Limb (tissue), 2 donors: ENCODE measurements around the gene PIWIL1.

Experiments used
- DNase-seq, 2 donors: peaks; one replicate each; pipeline ENCODE4 v3.0.0-alpha.2; 2016; ENCODE audit errors: extremely low spot score in 2 of 2

Gene PIWIL1

GRCh38 chr12:130374083-130374482 lies 36.4 kb downstream of the PIWIL1 start:
- no peak for DNase-seq

- DNase-seq = no peak
Measured at GRCh38 chr12:130375296-130376287, 37.9 kb downstream of the PIWIL1 start.

GRCh38 chr12:130382818-130383217 lies 45.1 kb downstream of the PIWIL1 start:
- DNase-seq = no peak

DNA sequence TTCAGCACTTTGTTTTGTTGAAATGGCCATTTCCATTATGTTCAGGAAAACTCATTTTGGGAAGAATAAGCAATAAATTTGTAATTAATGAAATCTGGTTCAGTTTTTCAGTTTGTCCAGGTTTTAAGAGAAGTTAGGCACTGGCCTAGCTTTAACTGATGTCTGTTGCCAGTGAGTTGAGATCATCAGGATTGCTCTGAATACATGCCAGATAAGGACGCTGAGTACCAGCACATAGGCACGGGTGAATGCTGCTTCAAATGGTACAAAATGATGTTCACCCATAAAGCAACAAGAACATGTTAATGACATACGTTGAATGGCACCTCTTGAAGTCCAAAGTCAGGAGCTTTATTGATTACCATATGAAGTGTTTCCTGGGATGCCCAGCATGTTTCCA lies 46.5 kb downstream of the PIWIL1 start:
- DNase-seq = no peak

DNA sequence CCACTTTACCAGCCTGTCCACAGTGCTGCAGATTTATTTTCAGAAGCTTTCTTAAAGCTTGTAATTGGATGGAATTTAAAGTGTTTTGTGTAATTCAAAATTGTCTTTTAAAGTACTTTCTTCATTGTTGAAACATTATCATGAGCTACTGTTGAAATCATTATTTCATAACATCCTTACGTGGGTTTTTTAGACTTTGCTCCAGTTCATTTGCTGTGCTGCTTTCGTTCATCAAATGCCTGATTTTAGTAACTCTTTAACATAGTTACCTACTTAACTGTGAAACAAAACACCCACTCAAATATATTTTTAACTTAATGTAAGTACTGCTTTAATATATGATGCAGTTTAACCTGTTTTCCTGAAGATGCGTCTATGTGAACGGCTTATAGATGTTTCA lies 47.5 kb downstream of the PIWIL1 start:
- DNase-seq = no peak

GRCh38 chr12:130391186-130391585 lies 53.5 kb downstream of the PIWIL1 start:
- no peak for DNase-seq

- DNase-seq = no peak
Measured at GRCh38 chr12:130394906-130395305, 57.2 kb downstream of the PIWIL1 start.

DNA sequence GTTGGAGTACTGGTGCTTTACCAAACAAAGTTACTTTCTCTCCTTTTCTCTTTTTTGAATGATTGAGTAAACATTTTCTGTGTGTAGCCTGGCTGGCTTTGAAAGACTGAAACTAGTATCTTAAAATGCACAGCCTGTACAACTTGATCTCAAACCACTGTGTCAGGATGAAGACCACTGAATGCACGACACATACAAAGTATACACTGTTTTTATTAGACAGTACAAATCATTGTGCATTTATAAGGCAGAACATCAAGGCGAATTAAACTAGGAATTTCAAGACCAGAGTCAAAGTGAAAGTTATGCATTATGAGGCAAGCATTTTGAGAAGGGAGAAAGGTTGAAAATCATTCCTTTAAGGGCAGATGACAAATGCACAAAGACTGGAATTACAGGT lies 59.0 kb downstream of the PIWIL1 start:
- DNase-seq = no peak

- no peak for DNase-seq
Measured at GRCh38 chr12:130398100-130398848, 60.6 kb downstream of the PIWIL1 start.

- DNase-seq = no peak
Measured at GRCh38 chr12:130401703-130402102, 64.0 kb downstream of the PIWIL1 start.

- no peak for DNase-seq
Measured at GRCh38 chr12:130405332-130405731, 67.6 kb downstream of the PIWIL1 start.

DNA sequence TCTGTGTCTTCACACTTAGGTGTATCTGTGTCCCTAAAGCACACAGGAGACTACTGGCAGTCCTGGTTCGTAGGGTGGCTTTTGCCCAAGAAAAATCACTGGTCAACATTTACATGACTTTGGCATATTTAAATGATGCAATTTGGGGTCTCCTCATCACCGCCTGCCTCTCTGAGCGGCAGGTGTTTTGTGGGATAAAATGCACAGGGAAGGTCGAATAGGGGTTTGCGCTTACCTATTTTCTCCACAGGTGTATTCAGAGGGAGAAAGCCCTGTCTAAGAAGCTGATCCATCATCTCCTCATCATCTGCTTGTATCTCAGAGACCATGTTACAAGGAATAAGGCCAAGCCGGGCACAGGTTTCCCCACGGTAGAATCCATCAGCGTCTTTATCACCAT lies 74.7 kb downstream of the PIWIL1 start:
- DNase-seq = no peak

DNA sequence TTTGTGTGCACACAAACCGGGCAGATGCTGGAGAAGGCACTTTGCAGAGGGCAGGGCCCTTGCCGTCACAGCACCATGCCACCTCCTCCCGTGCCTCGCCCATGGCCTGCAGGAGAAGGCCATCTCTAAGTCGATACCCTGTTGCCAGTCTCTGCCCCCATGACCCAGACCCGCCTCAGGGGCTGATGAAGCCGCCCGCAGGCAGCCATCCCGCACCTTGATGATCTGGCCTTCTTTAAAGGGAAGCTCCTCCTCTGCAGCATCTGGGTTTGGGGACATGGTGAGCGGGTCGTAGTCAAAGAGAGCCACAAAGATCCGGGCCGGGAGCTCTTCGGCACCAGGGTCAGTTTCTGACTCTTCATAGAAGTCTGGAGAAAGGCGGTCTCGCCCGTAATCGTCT lies 76.2 kb downstream of the PIWIL1 start:
- DNase-seq = no peak

- no peak for DNase-seq
Measured at GRCh38 chr12:130414381-130414780, 76.7 kb downstream of the PIWIL1 start.

DNA sequence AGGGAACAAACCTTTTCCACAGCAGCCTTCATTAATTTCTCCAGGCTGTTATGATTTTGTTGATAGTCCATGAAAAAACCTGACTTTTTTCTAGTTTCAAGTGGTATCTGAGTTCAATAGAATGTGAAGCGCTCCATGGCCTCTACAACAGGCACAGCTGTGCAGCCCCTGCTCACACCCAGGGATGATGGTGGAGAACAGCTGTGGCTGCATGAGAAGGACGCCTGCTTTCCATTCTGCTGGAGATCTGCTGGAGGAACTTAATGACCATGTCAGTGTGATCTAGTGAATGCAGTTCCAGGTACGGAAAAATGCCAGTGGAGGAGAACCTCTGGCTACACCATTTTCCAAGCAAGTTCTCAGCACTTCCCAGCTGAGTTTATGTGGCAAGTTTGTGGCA lies 80.6 kb downstream of the PIWIL1 start:
- peak in 1 of 2 donors; percentile 24 for DNase-seq

DNA sequence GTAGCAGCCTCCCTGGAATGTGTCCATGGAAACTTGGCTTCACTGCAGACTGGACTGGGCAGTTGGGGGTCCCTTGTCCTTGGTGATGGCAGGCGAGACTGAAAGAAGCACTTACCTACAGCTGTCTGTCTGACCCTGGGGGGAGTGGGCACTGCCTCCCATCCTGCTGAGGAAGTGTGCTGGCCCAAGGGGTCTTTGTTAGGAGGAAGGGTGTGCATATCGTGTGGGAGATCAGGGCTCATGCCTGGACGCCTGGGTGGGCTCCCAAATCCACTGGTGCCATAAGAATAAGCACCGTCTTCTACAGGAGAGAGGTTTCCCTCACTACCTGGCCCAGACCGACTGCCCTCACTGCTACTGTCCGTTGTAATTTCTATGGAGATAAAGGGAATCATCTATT lies 81.4 kb downstream of the PIWIL1 start:
- DNase-seq = no peak

DNA sequence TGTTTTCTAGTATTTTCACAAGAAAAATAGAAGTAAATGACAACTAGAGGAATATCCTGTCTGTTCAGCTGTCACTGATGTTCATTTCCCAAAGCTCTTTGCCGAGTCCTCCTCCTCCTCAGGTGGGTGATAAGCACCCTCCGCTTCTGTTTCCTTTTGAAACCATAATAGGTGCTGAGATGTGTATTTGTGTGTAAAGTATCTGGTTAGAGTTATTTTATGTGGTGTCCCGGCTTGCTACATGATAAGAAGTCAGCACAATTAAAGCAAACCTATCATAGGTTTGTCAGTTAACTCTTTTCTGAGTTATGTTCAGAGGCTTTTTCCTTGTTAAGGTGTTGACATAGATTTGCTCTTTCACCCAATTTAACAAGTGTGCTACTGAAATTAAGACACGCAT lies 82.4 kb downstream of the PIWIL1 start:
- no peak for DNase-seq

DNA sequence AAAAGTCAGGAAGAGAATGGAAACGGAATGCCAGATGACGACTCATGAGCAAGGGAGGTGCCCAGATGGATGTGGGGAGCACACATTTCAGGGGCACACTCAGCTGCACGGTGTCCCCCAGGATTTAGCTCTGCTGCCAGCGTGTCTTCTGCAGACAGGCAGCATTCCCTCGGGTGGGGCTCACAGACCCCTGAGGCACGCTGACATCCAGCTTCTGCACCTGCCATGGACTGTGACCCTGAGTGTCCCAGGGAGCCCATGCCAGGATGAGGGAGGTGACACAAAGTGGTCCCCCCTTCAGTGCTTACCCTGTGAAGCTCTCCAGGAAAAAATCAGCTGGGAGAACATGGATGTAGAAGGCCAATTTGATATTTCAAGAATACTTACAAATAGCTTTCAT lies 84.2 kb downstream of the PIWIL1 start:
- no peak for DNase-seq
